GM23338 (cell line): ENCODE data around the gene CXCL1. TPM values are rescaled to one million over a fixed set of nuclear protein-coding genes. Genes with fewer than 3 reads are reported as not detected.

Source experiments
- ATAC-seq: fragments of 200-7000 bp; cut with Tn5 transposase; 3 replicates; pipeline ENCODE4 v1.9.1; 2020
- DNase-seq: peaks from one replicate; pipeline ENCODE4 v3.0.0-alpha.2; 2015; ENCODE audit warnings: low spot score
- H2AFZ ChIP-seq: fragments of 200-600 bp; sonication (generic); 2 replicates; pipeline ENCODE4 v1.8.0; 2016; ENCODE audit warnings: antibody characterized with exemption, mild to moderate bottlenecking, moderate library complexity
- H3F3A ChIP-seq: fragments of 200-600 bp; sonication (generic); replicated peaks from 2 replicates; pipeline ENCODE4 v1.8.0; 2017; ENCODE audit warnings: antibody characterized with exemption, mixed run types, low read depth
- H3K27ac ChIP-seq: fragments of 200-600 bp; sonication (generic); 2 replicates; pipeline ENCODE4 v1.6.1; 2016; ENCODE audit warnings: low read depth
- H3K27me3 ChIP-seq: fragments of 200-600 bp; sonication (generic); 2 replicates; pipeline ENCODE4 v1.8.0; 2016; ENCODE audit warnings: mild to moderate bottlenecking, mixed run types, moderate library complexity; ENCODE audit not compliant: insufficient read depth
- H3K36me3 ChIP-seq: fragments of 200-600 bp; sonication (generic); 2 replicates; pipeline ENCODE4 v1.8.0; 2016; ENCODE audit warnings: mild to moderate bottlenecking; ENCODE audit not compliant: insufficient read depth
- H3K4me1 ChIP-seq: fragments of 200-600 bp; sonication (generic); 2 replicates; pipeline ENCODE4 v1.8.0; 2016; ENCODE audit warnings: mild to moderate bottlenecking, moderate library complexity; ENCODE audit not compliant: insufficient read depth
- H3K4me2 ChIP-seq: fragments of 200-600 bp; sonication (generic); 2 replicates; pipeline ENCODE4 v1.7.1; 2017; ENCODE audit warnings: mixed run types
- H3K4me3 ChIP-seq: fragments of 200-600 bp; sonication (generic); 2 replicates; pipeline ENCODE4 v1.6.1; 2016; ENCODE audit warnings: mixed run types
- H3K79me2 ChIP-seq: fragments of 200-600 bp; sonication (generic); replicated peaks from 2 replicates; pipeline ENCODE4 v1.8.0; 2017; ENCODE audit warnings: mild to moderate bottlenecking; ENCODE audit not compliant: insufficient read depth
- H3K9me2 ChIP-seq: fragments of 200-600 bp; sonication (generic); 2 replicates; pipeline ENCODE4 v1.8.0; 2017; ENCODE audit not compliant: insufficient read depth
- H4K20me1 ChIP-seq: fragments of 200-600 bp; sonication (generic); replicated peaks from 2 replicates; pipeline ENCODE4 v1.8.0; 2017; ENCODE audit warnings: mild to moderate bottlenecking; ENCODE audit not compliant: insufficient read depth
- H3K27ac Mint-ChIP-seq: 2 replicates; pipeline ENCODE4 v1.8.0; 2020; ENCODE audit warnings: inconsistent platforms, mild to moderate bottlenecking, moderate library complexity, mixed read lengths
- H3K27me3 Mint-ChIP-seq: 3 replicates; pipeline ENCODE4 v1.8.0; 2022; ENCODE audit warnings: low read depth, mild to moderate bottlenecking, moderate library complexity, mixed read lengths, inconsistent platforms; ENCODE audit not compliant: insufficient read depth, poor library complexity
- H3K36me3 Mint-ChIP-seq: 3 replicates; pipeline ENCODE4 v1.8.0; 2021; ENCODE audit warnings: low read depth, mild to moderate bottlenecking, inconsistent platforms, moderate library complexity, mixed read lengths
- H3K4me1 Mint-ChIP-seq: 3 replicates; pipeline ENCODE4 v1.8.0; 2020; ENCODE audit warnings: mild to moderate bottlenecking, inconsistent platforms, mixed read lengths
- H3K4me3 Mint-ChIP-seq: 3 replicates; pipeline ENCODE4 v1.8.0; 2021; ENCODE audit warnings: moderate library complexity, mild to moderate bottlenecking, inconsistent platforms, mixed read lengths
- H3K9me3 Mint-ChIP-seq: 3 replicates; pipeline ENCODE4 v1.8.0; 2020; ENCODE audit warnings: moderate library complexity, mild to moderate bottlenecking, inconsistent platforms, mixed read lengths
- CREB1 ChIP-seq: fragments of 250-450 bp; sonication (Bioruptor Pico); IDR thresholded peaks from 2 replicates; pipeline ENCODE4 v1.5.0; 2020; ENCODE audit warnings: low read depth, mild to moderate bottlenecking, moderate library complexity
- ETS1 ChIP-seq: IDR thresholded peaks from 2 replicates; pipeline ENCODE4 v1.6.1; 2016; ENCODE audit warnings: antibody characterized with exemption
- JUNB ChIP-seq: IDR thresholded peaks from one replicate; pipeline ENCODE4 v1.6.1; 2016; ENCODE audit warnings: antibody characterized with exemption; ENCODE audit not compliant: unreplicated experiment
- NANOG ChIP-seq: IDR thresholded peaks from 2 replicates; pipeline ENCODE4 v1.6.1; 2016; ENCODE audit warnings: antibody characterized with exemption, borderline replicate concordance
- POLR2AphosphoS5 ChIP-seq: IDR thresholded peaks from 2 replicates; pipeline ENCODE4 v1.6.1; 2016; ENCODE audit warnings: antibody characterized with exemption, low read depth
- STAT1 ChIP-seq: IDR thresholded peaks from one replicate; pipeline ENCODE4 v1.6.1; 2016; ENCODE audit warnings: antibody characterized with exemption; ENCODE audit not compliant: unreplicated experiment
- ZNF114 ChIP-seq: fragments of 250-450 bp; sonication (Bioruptor Pico); IDR thresholded peaks from 2 replicates; pipeline ENCODE4 v1.5.0; 2020; ENCODE audit warnings: mild to moderate bottlenecking, moderate library complexity
- ZNF331 ChIP-seq: fragments of 250-450 bp; sonication (Bioruptor Pico); IDR thresholded peaks from 2 replicates; pipeline ENCODE4 v1.5.0; 2020; ENCODE audit warnings: low read depth, mild to moderate bottlenecking, moderate library complexity
- polyA plus RNA-seq: library from polyadenylated mRNA; unstranded; fragments of >200 nt; fragmentation: Nextera tagmentation; extraction: Ambion mirVana; gene quantifications from 2 replicates; pipeline ENCODE4 v1.2.1, GENCODE V29; 2016
- total RNA-seq: library from RNA; depleted of rRNA; stranded (reverse); fragments of >200 nt; shearing (Covaris generic); gene quantifications from 2 replicates; pipeline ENCODE4 v1.2.3, GENCODE V29; 2014
- TF ChIP-seq, protein P1 (sequence below), 2 experiments: fragments of 200-600 bp in 1 of 2; sonication (generic) in 1 of 2; conservative IDR thresholded peaks; 2 replicates each; pipeline versions ENCODE4 v1.5.1 to v1.6.1; 2016 to 2017; ENCODE audit warnings: antibody characterized with exemption in 2 of 2, low read depth in 2 of 2, mild to moderate bottlenecking in 2 of 2, moderate library complexity in 1 of 2

The CXCL1 gene
- total and polyA plus RNA-seq, 2 experiments from 2014 or later = 1.6 to 2.5 TPM

- H3K4me3 Mint-ChIP-seq = no peak overlapping the region
- H3K9me3 Mint-ChIP-seq = no peaks in the 10 kb centered on the region; the same call in 2 of the 3 replicates
- no peak overlapping the region for H3K27ac ChIP-seq
- H3K27me3 ChIP-seq = no peaks in the 10 kb centered on the region
- H3K4me3 ChIP-seq = no peak overlapping the region
- H3K36me3 ChIP-seq = no peaks in the 10 kb centered on the region
- H3K4me2 ChIP-seq = no peak overlapping the region
- H3K36me3 Mint-ChIP-seq = no peaks in the 10 kb centered on the region
- peaks cover 12% of the 10 kb centered on the region for H3K4me1 Mint-ChIP-seq
- no peaks in the 10 kb centered on the region for H3K27me3 Mint-ChIP-seq
- no peaks in the 10 kb centered on the region for H4K20me1 ChIP-seq
- no peak for ATAC-seq
- H3F3A ChIP-seq = no peaks in the 10 kb centered on the region
- DNase-seq = no peak
- no peak overlapping the region for H3K27ac Mint-ChIP-seq
- no peaks in the 10 kb centered on the region for H3K4me1 ChIP-seq
- H3K79me2 ChIP-seq = no peaks in the 10 kb centered on the region
- no peaks in the 10 kb centered on the region for H3K9me2 ChIP-seq
- H2AFZ ChIP-seq = peak overlapping the region; percentile 87
- no peak for TF ChIP-seq POLR2AphosphoS5
- TF ChIP-seq ZNF114 = no peak
These were observed 31.8 kb downstream of the CXCL1 start for GRCh38 chr4:73901031-73901430.

DNA sequence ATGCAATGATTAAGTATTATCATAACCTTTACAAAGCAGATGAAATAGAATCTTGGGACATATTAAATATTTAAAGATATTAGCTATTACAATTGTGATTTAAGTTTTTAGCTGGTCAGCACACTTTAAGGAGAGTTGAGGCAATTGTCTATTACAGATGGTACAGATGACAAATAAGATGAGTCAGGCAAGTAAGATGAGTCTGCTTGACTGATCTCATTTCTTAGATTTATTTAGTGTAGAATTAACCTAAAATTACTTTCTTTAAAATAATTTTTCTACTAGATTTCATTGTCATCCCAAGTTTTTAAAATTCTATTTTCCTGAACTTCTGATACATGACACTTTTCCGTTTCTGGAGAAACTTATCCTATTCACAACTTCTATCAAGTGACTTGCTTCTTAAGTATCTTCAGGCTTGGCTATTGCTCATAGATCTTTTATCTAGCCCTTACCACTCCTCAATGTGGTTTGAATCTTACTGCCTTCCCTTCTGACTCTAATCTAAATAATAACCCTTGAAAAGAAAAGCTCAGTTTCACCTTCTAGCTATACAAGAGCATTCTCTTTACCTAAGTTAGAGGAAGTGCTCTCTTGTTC is 32.9 kb downstream of the CXCL1 start:
- Histone ChIP-seq H3K36me3 (no peaks in the 10 kb centered on the region), H3K27ac (no peak overlapping the region), H3K4me3 (no peak overlapping the region), H4K20me1 (no peaks in the 10 kb centered on the region), H3K4me2 (no peak overlapping the region), H3K79me2 (no peaks in the 10 kb centered on the region), H2AFZ (peak overlapping the region; percentile 52), H3K9me2 (no peaks in the 10 kb centered on the region), H3K27me3 (no peaks in the 10 kb centered on the region), H3K4me1 (no peaks in the 10 kb centered on the region), H3F3A (no peaks in the 10 kb centered on the region)
- DNase-seq = no peak
- H3K4me1 Mint-ChIP-seq = peaks cover 12% of the 10 kb centered on the region
- no peak overlapping the region for H3K27ac Mint-ChIP-seq
- TF ChIP-seq ZNF114 (no peak), JUNB (no peak)
- TF ChIP-seq, protein P1, sequence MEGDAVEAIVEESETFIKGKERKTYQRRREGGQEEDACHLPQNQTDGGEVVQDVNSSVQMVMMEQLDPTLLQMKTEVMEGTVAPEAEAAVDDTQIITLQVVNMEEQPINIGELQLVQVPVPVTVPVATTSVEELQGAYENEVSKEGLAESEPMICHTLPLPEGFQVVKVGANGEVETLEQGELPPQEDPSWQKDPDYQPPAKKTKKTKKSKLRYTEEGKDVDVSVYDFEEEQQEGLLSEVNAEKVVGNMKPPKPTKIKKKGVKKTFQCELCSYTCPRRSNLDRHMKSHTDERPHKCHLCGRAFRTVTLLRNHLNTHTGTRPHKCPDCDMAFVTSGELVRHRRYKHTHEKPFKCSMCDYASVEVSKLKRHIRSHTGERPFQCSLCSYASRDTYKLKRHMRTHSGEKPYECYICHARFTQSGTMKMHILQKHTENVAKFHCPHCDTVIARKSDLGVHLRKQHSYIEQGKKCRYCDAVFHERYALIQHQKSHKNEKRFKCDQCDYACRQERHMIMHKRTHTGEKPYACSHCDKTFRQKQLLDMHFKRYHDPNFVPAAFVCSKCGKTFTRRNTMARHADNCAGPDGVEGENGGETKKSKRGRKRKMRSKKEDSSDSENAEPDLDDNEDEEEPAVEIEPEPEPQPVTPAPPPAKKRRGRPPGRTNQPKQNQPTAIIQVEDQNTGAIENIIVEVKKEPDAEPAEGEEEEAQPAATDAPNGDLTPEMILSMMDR (conservative IDR thresholded peaks at IDR 0.05; ENCODE audit: low read depth in 2 of 2) = no peak
- no peaks in the 10 kb centered on the region for H3K27me3 Mint-ChIP-seq
- H3K36me3 Mint-ChIP-seq = no peaks in the 10 kb centered on the region; the same call in 2 of the 3 replicates
- H3K9me3 Mint-ChIP-seq = no peaks in the 10 kb centered on the region; the same call in 2 of the 3 replicates
- ATAC-seq = no peak
- no peak overlapping the region for H3K4me3 Mint-ChIP-seq

- Mint-ChIP-seq H3K4me3 (no peak overlapping the region), H3K36me3 (no peaks in the 10 kb centered on the region; the same call in 2 of the 3 replicates), H3K27me3 (no peaks in the 10 kb centered on the region), H3K4me1 (peaks cover 12% of the 10 kb centered on the region), H3K9me3 (no peaks in the 10 kb centered on the region; the same call in 2 of the 3 replicates), H3K27ac (no peak overlapping the region)
- no peak for DNase-seq
- H3K4me2 ChIP-seq = no peak overlapping the region
- ATAC-seq = no peak
- peak overlapping the region; percentile 52 for H2AFZ ChIP-seq
- H3K79me2 ChIP-seq = no peaks in the 10 kb centered on the region
- H3K27me3 ChIP-seq = no peaks in the 10 kb centered on the region
- H3K9me2 ChIP-seq = no peaks in the 10 kb centered on the region
- no peaks in the 10 kb centered on the region for H3F3A ChIP-seq
- no peaks in the 10 kb centered on the region for H4K20me1 ChIP-seq
- no peak overlapping the region for H3K27ac ChIP-seq
- no peaks in the 10 kb centered on the region for H3K4me1 ChIP-seq
- H3K4me3 ChIP-seq = no peak overlapping the region
- no peaks in the 10 kb centered on the region for H3K36me3 ChIP-seq
- TF ChIP-seq CREB1 (CRISPR knock-in tag) = no peak
- TF ChIP-seq ZNF114 = no peak
- no peak for TF ChIP-seq STAT1
- TF ChIP-seq ZNF331 (CRISPR knock-in tag) = no peak
- TF ChIP-seq ETS1 = no peak
- TF ChIP-seq JUNB = no peak
- TF ChIP-seq, protein P1 (conservative IDR thresholded peaks at IDR 0.05; ENCODE audit: low read depth in 2 of 2) = no peak
- no peak for TF ChIP-seq NANOG
These were observed 33.8 kb downstream of the CXCL1 start for GRCh38 chr4:73902817-73903547.
